Gastroesophageal sphincter (tissue), 3 donors: Measurements from ENCODE around the gene RUNX2.

ENCODE experiments used
- POLR2A ChIP-seq, 2 donors: fragments of 450-650 bp; IDR thresholded peaks; one replicate each; pipeline ENCODE4 v1.6.1; 2017; ENCODE audit warnings: antibody characterized with exemption in 2 of 2, mild to moderate bottlenecking in 2 of 2, moderate library complexity in 1 of 2
- TF ChIP-seq, protein P1 (sequence below), 4 experiments: fragments of 200-600 bp in 2 of 4; fragments of 450-650 bp in 2 of 4; sonication (generic) in 1 of 4; IDR thresholded peaks; one replicate each; pipeline ENCODE4 v1.5.1; 2017 to 2019; ENCODE audit warnings: antibody characterized with exemption in 4 of 4, mild to moderate bottlenecking in 2 of 4, moderate library complexity in 2 of 4

DNA sequence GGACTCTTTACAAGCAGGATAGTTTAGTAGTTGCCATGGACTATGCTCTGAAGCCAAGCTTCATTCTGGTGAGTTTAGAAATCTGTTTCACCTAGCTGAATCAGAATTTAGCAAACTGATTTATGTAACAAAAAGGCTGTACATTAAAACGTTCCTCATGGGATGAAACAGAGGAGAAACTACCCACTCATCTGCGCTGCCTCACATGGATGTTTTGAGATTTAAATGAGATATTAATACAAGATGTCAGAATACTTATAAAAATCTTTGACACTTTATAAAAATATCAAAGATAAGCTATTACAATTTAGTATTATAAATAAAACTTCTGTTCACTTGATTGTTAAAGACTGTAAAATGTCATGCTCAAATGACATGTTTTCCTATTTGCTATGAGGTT, 16.8 kb downstream of the RUNX2 start:
- TF ChIP-seq POLR2A (IDR thresholded peaks at IDR 0.05): no peak
- TF ChIP-seq, protein P1, sequence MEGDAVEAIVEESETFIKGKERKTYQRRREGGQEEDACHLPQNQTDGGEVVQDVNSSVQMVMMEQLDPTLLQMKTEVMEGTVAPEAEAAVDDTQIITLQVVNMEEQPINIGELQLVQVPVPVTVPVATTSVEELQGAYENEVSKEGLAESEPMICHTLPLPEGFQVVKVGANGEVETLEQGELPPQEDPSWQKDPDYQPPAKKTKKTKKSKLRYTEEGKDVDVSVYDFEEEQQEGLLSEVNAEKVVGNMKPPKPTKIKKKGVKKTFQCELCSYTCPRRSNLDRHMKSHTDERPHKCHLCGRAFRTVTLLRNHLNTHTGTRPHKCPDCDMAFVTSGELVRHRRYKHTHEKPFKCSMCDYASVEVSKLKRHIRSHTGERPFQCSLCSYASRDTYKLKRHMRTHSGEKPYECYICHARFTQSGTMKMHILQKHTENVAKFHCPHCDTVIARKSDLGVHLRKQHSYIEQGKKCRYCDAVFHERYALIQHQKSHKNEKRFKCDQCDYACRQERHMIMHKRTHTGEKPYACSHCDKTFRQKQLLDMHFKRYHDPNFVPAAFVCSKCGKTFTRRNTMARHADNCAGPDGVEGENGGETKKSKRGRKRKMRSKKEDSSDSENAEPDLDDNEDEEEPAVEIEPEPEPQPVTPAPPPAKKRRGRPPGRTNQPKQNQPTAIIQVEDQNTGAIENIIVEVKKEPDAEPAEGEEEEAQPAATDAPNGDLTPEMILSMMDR (IDR thresholded peaks at IDR 0.05): no peak
